ENCODE measurements around the gene ATP2B1. TPM values are rescaled to one million over a fixed set of nuclear protein-coding genes. Genes with fewer than 3 reads are reported as not detected.

The ATP2B1 gene
- total RNA-seq, 4 donors from 2014 or later: 18.0 to 59.8 (median 25.0) TPM

DNA sequence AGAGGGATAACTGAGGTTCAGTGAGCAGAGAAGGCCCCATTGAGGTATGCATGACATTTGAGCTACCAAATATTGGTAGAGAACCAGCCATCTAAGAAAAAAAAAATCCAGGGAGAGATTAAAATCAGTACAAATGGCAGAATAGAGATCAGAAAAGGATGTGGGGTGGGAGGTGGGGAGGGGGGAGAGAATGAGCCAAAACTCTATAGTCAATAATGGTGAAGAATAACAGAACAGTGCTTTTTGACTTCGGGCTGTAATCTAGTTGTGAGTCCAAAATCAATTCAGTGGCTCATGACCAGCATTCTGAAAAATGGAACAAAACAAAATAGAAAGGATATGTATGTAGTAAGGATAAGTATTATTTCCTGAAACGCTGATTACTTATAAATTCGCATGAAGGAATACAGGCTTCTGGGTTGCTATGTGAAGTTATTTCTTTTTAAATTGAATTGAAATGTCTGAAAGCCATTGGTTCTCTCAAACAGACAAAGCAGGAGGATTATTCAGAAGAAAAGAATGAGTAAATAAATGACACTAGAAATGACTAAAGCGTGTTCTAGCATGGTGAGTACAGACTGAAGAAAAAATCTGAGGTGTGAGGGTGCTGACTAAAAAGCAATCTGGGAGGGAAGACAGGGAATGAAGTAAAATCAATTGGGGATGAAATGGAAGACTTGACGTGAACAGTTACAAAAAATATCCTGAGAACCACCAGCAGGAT, 72.4 kb downstream of the ATP2B1 start:
- 91 to 95% methylated on average over 5 of the region's 5 CpGs for WGBS, 2 donors
- no peak for DNase-seq (ENCODE audit: low spot score in 2 of 2)

DNA sequence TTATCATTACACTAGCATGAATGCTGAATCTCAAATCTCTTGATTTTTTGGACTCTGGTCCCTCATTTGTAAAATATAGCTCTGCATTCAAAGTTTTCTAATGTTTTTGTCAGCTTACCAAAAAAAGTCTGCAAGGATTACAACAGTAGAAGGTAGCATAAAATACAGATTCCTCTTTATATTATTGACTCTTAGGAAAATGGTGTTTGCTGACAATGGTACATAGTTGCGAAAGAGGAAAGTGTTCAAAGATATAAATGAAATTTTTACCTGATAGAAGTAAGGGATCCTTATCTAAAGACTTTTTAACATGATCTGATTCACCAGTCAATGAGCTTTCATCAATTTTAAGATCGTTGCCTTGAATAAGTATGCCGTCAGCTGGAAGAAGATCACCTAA, 74.1 kb downstream of the ATP2B1 start:
- intact Hi-C loops (cut with DNase I; ENCODE audit: low total_unique reads): no loop called here
- WGBS, 2 donors: 95 to 97% methylated on average over 3 of the region's 3 CpGs
- DNase-seq (ENCODE audit: low spot score in 2 of 2): no peak
- H3K4me3 ChIP-seq (ENCODE audit: low read depth, poor library complexity, severe bottlenecking): no peak overlapping the region
- TF ChIP-seq, protein P1, sequence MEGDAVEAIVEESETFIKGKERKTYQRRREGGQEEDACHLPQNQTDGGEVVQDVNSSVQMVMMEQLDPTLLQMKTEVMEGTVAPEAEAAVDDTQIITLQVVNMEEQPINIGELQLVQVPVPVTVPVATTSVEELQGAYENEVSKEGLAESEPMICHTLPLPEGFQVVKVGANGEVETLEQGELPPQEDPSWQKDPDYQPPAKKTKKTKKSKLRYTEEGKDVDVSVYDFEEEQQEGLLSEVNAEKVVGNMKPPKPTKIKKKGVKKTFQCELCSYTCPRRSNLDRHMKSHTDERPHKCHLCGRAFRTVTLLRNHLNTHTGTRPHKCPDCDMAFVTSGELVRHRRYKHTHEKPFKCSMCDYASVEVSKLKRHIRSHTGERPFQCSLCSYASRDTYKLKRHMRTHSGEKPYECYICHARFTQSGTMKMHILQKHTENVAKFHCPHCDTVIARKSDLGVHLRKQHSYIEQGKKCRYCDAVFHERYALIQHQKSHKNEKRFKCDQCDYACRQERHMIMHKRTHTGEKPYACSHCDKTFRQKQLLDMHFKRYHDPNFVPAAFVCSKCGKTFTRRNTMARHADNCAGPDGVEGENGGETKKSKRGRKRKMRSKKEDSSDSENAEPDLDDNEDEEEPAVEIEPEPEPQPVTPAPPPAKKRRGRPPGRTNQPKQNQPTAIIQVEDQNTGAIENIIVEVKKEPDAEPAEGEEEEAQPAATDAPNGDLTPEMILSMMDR (IDR thresholded peaks at IDR 0.05): no peak
- TF ChIP-seq POLR2A (IDR thresholded peaks at IDR 0.05): no peak

More for the DNA sequence above, 72.4 kb downstream of the ATP2B1 start:
- no peak for TF ChIP-seq POLR2A (IDR thresholded peaks at IDR 0.05)
- TF ChIP-seq, protein P1 (IDR thresholded peaks at IDR 0.05): no peak
- intact Hi-C loops (cut with DNase I; ENCODE audit: low total_unique reads): no loop called here
- H3K4me3 ChIP-seq (ENCODE audit: low read depth, poor library complexity, severe bottlenecking): no peak overlapping the region

DNA sequence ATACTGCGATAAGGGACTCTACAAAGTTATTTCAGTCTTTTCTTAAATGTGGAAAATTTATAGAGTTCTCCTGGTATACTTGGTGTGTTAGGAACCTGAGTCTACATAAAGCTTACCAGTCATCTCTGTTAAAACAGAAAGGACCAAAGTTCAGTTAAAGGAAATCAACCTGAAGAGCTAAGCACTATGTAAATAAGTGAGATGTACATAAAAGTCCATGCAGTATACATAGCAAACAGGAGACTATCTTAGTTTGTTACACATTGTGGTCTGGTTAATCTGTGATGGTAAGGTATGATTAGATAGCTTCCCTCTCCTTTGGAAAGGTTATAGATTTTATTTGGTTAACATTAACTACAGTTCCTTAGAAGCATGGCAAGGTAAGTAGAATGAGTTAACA, 75.9 kb downstream of the ATP2B1 start:
- WGBS, 2 donors: 95 to 98% methylated on average over 1 of the region's 1 CpG
- intact Hi-C loops (cut with DNase I; ENCODE audit: low total_unique reads): no loop called here
- no peak overlapping the region for H3K4me3 ChIP-seq (ENCODE audit: low read depth, poor library complexity, severe bottlenecking)
- DNase-seq (ENCODE audit: low spot score in 2 of 2): no peak
- no peak for TF ChIP-seq POLR2A (IDR thresholded peaks at IDR 0.05)
- TF ChIP-seq, protein P1 (IDR thresholded peaks at IDR 0.05): no peak

DNA sequence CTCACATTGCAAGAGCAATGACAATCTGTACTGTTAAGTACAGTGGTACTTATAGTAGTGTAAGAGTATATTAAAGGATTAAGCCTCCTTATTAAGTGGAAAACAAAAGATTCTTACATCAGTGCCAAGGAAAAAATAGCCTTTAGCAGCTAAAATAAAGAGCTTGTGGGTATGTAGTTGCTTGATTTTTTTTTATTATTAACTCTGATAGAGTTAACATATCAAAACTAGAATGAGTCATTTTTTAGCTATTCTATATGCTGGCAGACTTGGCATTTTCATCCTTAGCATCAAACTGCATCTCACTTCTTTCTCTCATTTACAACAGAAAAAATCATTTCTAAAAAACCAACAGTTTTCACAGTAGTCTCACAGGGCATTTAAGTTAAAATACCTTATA, 86.5 kb downstream of the ATP2B1 start:
- DNase-seq (ENCODE audit: low spot score in 2 of 2): no peak
- no peak overlapping the region for H3K4me3 ChIP-seq (ENCODE audit: low read depth, poor library complexity, severe bottlenecking)
- intact Hi-C loops (cut with DNase I; ENCODE audit: low total_unique reads): no loop called here
- no peak for TF ChIP-seq POLR2A (IDR thresholded peaks at IDR 0.05)
- TF ChIP-seq, protein P1 (IDR thresholded peaks at IDR 0.05): no peak

DNA sequence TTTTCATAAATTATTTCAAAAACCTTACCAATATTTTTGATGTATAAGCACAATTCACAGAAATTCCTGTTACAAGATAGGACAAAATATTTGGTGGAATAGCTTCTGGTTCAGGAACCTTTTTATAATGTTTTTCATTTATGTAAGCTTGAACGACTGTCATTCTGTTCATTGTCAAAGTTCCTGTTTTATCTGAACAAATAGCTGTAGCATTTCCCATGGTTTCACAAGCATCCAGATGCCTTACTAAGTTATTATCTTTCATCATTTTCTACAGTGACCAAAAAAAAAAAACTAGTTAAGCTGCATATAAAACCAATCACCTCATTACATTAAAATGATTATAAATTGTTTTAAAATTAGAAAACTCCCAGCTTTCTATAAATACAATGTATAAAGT, 87.1 kb downstream of the ATP2B1 start:
- H3K4me3 ChIP-seq (ENCODE audit: low read depth, poor library complexity, severe bottlenecking): no peak overlapping the region
- no peak for DNase-seq (ENCODE audit: low spot score in 2 of 2)
- WGBS, 2 donors: 89 to 93% methylated on average over 1 of the region's 1 CpG
- TF ChIP-seq POLR2A (IDR thresholded peaks at IDR 0.05): no peak
- TF ChIP-seq, protein P1 (IDR thresholded peaks at IDR 0.05): no peak
- intact Hi-C loops (cut with DNase I; ENCODE audit: low total_unique reads): no loop called here

DNA sequence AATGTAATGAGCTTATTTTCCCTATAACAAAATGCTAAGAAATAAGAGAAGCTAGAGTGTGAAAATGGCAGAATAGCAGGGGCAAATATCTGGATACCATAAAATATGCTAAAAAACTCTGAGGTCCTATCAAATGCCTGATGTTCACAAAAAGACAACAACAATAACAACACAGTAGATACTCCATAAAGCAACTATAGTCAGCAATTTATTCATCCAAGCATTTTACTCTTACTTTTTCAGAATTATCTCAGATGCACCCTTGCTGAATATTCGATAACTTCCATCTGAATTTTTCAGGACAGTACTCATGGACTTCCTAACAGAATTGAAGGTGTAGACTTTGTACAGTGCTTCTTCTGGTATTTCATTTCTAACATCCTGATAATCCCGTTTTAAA, 88.9 kb downstream of the ATP2B1 start:
- no peak for DNase-seq (ENCODE audit: low spot score in 2 of 2)
- H3K4me3 ChIP-seq (ENCODE audit: low read depth, poor library complexity, severe bottlenecking): no peak overlapping the region
- 90 to 97% methylated on average over 2 of the region's 2 CpGs for WGBS, 2 donors
- intact Hi-C loops (cut with DNase I; ENCODE audit: low total_unique reads): no loop called here
- no peak for TF ChIP-seq POLR2A (IDR thresholded peaks at IDR 0.05)
- TF ChIP-seq, protein P1 (IDR thresholded peaks at IDR 0.05): no peak
